Sigmoid colon (tissue), 7 donors: ENCODE results near the gene DNAH17. TPM values are rescaled to one million over a fixed set of nuclear protein-coding genes. Genes with fewer than 3 reads are reported as not detected.

ENCODE experiments used
- DNase-seq: peaks from one replicate; pipeline ENCODE4 v3.0.0-alpha.2; 2019
- H3K27ac ChIP-seq, 4 donors: fragments of 200-600 bp; sonication (generic); one replicate each; pipeline ENCODE4 v1.5.1; 2016 to 2019; ENCODE audit warnings: mild to moderate bottlenecking in 1 of 4
- H3K27me3 ChIP-seq, 3 donors: fragments of 200-600 bp; sonication (generic); one replicate each; pipeline ENCODE4 v1.5.1; 2019; ENCODE audit warnings: mild to moderate bottlenecking in 1 of 3
- H3K36me3 ChIP-seq, 4 donors: fragments of 200-600 bp; sonication (generic); one replicate each; pipeline ENCODE4 v1.5.1; 2016 to 2019
- H3K4me1 ChIP-seq, 4 donors: fragments of 200-600 bp; sonication (generic); one replicate each; pipeline ENCODE4 v1.5.1; 2017 to 2019
- H3K4me3 ChIP-seq, 4 donors: fragments of 200-600 bp; sonication (generic); one replicate each; pipeline ENCODE4 v1.5.1; 2017 to 2019; ENCODE audit warnings: mild to moderate bottlenecking in 2 of 4, moderate library complexity in 1 of 4
- H3K9me3 ChIP-seq, 4 donors: fragments of 200-600 bp in 3 of 4; sonication (generic) in 3 of 4; one replicate each; pipeline versions ENCODE4 v1.5.1 to v1.6.1; 2013 to 2019
- CTCF ChIP-seq, 4 experiments: fragments of 450-650 bp in 3 of 4; fragments of 200-600 bp in 1 of 4; IDR thresholded peaks; one replicate each; pipeline ENCODE4 v1.5.1; 2016 to 2019; ENCODE audit warnings: antibody characterized with exemption in 4 of 4, mild to moderate bottlenecking in 3 of 4, moderate library complexity in 2 of 4
- EP300 ChIP-seq, 4 donors: sonication (generic); formaldehyde crosslinking; IDR thresholded peaks; one replicate each; pipeline ENCODE4 v1.6.1; 2017; ENCODE audit warnings: antibody characterized with exemption in 4 of 4
- POLR2A ChIP-seq, 2 donors: fragments of 450-650 bp; IDR thresholded peaks; one replicate each; pipeline ENCODE4 v1.6.1; 2016; ENCODE audit warnings: antibody characterized with exemption in 2 of 2, mild to moderate bottlenecking in 2 of 2, moderate library complexity in 2 of 2
- POLR2AphosphoS5 ChIP-seq, 4 donors: sonication (generic); formaldehyde crosslinking; IDR thresholded peaks; one replicate each; pipeline ENCODE4 v1.6.1; 2017; ENCODE audit warnings: antibody characterized with exemption in 4 of 4
- whole genome bisulfite sequencing, 2 donors: extraction: QIAGEN DNeasy Blood & Tissue Kit; methylation state at CpG; one replicate each; pipeline ENCODE4 v1.1.7; 2013; 5-methylcytosine and 5-hydroxymethylcytosine counted together
- intact Hi-C: fragments of 100-400 bp; cut with DNase I; formaldehyde crosslinking; loops from one replicate; pipeline ENCODE4 v1.15.1; 2023
- polyA plus RNA-seq, 3 donors: library from polyadenylated mRNA; stranded (reverse); fragments of 200-250 nt; gene quantifications; one replicate each; pipeline ENCODE4 v1.2.3, GENCODE V29; 2013
- total RNA-seq, 4 donors: library from RNA; depleted of rRNA; stranded (reverse); fragments of >200 nt; gene quantifications; one replicate each; pipeline ENCODE4 v1.1.0, GENCODE V29; 2016
- donor health status: healthy with polysubstance abuse.
- donor health status: Bipolar disorder and iron deficiency.
- donor health status: healthy.

Gene DNAH17
- total and polyA plus RNA-seq, 7 donors: 0.07 to 0.68 (median 0.26) TPM; not detected in 3

GRCh38 chr17:78429618-78429995 lies 147.6 kb downstream of the DNAH17 start:
- Histone ChIP-seq H3K9me3 (no peaks in the 10 kb centered on the region), H3K4me1 (peaks cover 0 to 15% (median 7%) of the 10 kb centered on the region in 4 donors), H3K36me3 (peaks cover 0 to 35% (median 9%) of the 10 kb centered on the region in 4 donors), H3K27me3 (peaks cover 0 to 6% (median 0%) of the 10 kb centered on the region in 3 donors), H3K4me3 (no peak overlapping the region), H3K27ac (no peak overlapping the region)
- intact Hi-C loops: loop anchor here (10.0 kb wide), 1 partner anchor 315 kb away; no protein-coding TSS in a partner anchor
- no peak for DNase-seq
- WGBS, 2 donors: 84 to 90% methylated on average over 10 of the region's 10 CpGs
- TF ChIP-seq CTCF (IDR thresholded peaks at IDR 0.05): no peak
- no peak for TF ChIP-seq POLR2AphosphoS5 (IDR thresholded peaks at IDR 0.05)
- no peak for TF ChIP-seq EP300 (IDR thresholded peaks at IDR 0.05)
- TF ChIP-seq POLR2A (IDR thresholded peaks at IDR 0.05): no peak

GRCh38 chr17:78428836-78429617 lies 148.2 kb downstream of the DNAH17 start:
- Histone ChIP-seq H3K4me3 (no peak overlapping the region), H3K9me3 (no peaks in the 10 kb centered on the region), H3K4me1 (peaks cover 0 to 15% (median 7%) of the 10 kb centered on the region in 4 donors), H3K27me3 (peaks cover 0 to under 1% (median 0%) of the 10 kb centered on the region in 3 donors), H3K27ac (no peak overlapping the region), H3K36me3 (peaks cover 2 to 41% (median 10%) of the 10 kb centered on the region in 4 donors)
- no peak for DNase-seq
- WGBS, 2 donors: 90 to 92% methylated on average over 24 of the region's 24 CpGs
- intact Hi-C loops: loop anchor here (10.0 kb wide), 1 partner anchor 314 kb away; no protein-coding TSS in a partner anchor
- TF ChIP-seq POLR2AphosphoS5 (IDR thresholded peaks at IDR 0.05): no peak
- TF ChIP-seq EP300 (IDR thresholded peaks at IDR 0.05): no peak
- no peak for TF ChIP-seq CTCF (IDR thresholded peaks at IDR 0.05)
- TF ChIP-seq POLR2A (IDR thresholded peaks at IDR 0.05): no peak

GRCh38 chr17:78428025-78428575 lies 149.1 kb downstream of the DNAH17 start:
- Histone ChIP-seq H3K4me1 (peaks cover 0 to 15% (median 7%) of the 10 kb centered on the region in 4 donors), H3K4me3 (no peak overlapping the region), H3K27ac (no peak overlapping the region), H3K9me3 (no peaks in the 10 kb centered on the region), H3K36me3 (peaks cover 5 to 49% (median 13%) of the 10 kb centered on the region in 4 donors), H3K27me3 (no peaks in the 10 kb centered on the region)
- no peak for DNase-seq
- 90 to 93% methylated on average over 20 of the region's 20 CpGs for WGBS, 2 donors
- intact Hi-C loops: loop anchor here (10.0 kb wide), 1 partner anchor 313 kb away; no protein-coding TSS in a partner anchor
- TF ChIP-seq POLR2AphosphoS5 (IDR thresholded peaks at IDR 0.05) (no peak), POLR2A (IDR thresholded peaks at IDR 0.05) (no peak), CTCF (IDR thresholded peaks at IDR 0.05) (no peak), EP300 (IDR thresholded peaks at IDR 0.05) (no peak)

- Histone ChIP-seq H3K4me1 (peaks cover 0 to 7% (median 3%) of the 10 kb centered on the region in 4 donors), H3K27me3 (no peaks in the 10 kb centered on the region), H3K36me3 (peaks cover 5 to 54% (median 13%) of the 10 kb centered on the region in 4 donors), H3K9me3 (no peaks in the 10 kb centered on the region), H3K27ac (no peak overlapping the region), H3K4me3 (no peak overlapping the region)
- WGBS, 2 donors: 93 to 94% methylated on average over 11 of the region's 11 CpGs
- TF ChIP-seq CTCF (IDR thresholded peaks at IDR 0.05) (no peak), POLR2AphosphoS5 (IDR thresholded peaks at IDR 0.05) (no peak), EP300 (IDR thresholded peaks at IDR 0.05) (no peak), POLR2A (IDR thresholded peaks at IDR 0.05) (no peak)
- DNase-seq: no peak
- intact Hi-C loops: loop anchor here (10.0 kb wide), 1 partner anchor 312 kb away; no protein-coding TSS in a partner anchor
Observed at GRCh38 chr17:78427140-78427539, 150.1 kb downstream of the DNAH17 start.
